ENCODE data around the gene FFAR2.
"Not testable (repeated sequence)": the region's sequence is repeated elsewhere in the genome, so short reads cannot be mapped to it uniquely, and the experiment has no call there.

The FFAR2 gene

DNA sequence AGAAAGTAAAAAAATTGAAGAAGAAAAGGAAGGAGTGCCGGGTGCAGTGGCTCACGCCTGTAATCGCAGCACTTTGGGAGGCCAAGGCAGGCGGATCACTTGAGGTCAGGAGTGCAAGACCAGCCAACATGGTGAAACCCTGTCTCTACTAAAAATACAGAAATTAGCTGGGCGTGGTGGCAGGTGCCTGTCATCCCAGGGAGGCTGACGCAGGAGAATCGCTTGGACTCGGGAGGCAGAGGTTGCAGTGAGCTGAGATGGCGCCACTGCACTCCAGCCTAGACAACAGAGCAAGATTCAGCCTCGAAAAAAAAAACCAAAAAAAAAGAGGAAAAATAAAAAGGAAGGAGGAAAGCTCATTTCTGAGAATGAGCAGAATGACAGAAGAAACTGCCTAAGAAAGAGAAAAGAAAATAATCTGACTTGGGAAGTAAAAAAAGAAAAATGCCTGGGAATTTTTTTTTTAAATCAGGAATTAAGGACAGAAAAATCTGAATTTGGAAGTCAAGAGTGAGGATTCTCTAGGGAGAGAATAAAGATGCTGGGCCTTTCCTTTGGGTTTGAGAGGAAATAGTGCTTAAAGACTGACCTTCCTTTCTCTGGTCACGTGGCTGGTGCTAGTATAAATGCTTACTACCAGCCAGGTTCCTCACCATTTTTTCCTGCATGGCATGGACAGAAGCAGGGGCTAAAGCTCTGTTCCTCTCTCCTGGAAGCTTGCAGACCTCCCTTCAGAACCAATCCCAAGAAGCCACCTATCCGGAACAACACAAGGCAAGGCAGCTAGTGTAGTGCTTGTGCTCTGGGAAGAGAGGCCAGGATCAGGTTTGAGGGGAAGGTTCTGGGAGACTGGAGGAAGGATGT is at the start of gene FFAR2:
Gene FFAR2, plus strand, starts transcription at position 652 of the 864 bp plus-strand sequence. CDS start 1,458 bp downstream, outside the sequence.
- DNase-seq, result no peak

DNA sequence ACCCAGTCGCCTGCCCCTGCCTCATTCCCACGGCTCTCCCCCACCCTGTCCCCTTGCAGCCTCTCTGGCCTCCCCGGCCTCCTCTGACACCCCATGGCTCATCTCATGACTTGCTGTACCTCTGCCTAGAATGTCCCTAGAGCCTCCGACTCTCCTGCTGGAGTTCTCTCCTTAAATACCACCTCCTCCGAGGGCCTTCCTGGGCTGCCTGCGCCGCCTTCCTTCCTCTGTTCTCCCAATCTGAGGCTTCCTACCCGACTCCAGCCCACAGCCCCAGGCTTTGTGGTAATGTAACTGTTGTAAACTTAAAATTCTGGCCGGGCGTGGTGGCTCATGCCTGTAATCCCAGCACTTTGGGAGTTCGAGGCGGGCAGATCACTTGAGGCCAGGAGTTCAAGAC is 49.5 kb upstream of the FFAR2 start:
- no peak for DNase-seq

DNA sequence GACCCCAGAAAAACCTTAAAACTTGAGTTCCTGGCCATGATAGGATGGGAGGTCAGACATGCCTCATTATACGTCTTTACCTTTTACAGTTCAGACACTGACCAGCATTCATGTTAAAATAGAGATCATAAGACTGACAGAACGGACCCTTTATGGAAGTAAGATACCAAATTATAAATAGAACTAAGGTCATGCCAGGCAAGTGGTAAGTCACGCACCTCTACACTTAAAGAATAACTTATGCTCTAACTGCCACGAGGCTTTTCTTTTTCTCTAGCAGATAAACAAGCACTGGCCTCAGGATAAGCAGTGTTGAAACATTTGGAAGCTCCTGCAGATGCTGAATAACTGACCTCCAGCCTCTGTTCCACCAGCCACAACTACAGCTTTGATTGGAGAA is 48.8 kb upstream of the FFAR2 start:
- DNase-seq, result no peak

DNA sequence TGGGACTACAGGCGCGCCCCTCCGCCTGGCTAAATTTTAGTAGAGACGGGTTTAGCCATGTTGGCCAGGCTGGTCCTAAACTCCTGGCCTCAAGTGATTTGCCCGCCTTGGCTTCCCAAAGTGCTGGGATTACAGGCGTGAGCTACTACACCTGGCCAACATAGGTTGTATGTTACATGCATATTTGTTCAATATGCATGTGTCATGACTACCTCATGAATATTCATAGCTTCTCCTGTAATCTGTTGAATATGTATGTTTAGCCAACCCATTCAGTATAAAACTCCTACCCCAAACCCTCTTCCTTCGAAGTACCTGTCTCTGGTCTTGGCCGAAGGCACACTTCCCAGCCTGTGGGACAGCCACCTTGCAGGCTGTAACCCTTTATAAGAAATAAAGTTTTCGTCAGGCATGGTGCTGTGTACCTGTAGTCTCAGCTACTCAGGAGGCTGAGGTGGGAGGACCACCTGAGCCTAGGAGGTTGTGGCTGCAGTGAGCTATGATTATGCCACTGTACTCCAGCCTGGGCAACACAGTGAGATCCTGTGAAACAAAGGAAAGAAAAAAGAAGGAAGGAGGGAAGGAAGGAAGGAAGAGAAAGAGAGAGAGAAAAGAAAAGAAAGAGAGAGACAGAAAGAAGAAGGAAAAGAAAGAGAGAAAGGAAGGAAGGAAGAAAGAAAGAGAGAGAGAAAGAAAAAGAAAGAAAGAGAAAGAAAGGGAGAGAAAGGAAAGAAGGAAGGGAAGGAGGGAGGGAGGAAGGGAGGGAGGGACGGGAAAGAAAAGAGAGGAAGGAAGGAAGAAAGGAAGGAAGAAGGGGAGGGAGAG is 47.9 kb upstream of the FFAR2 start:
- no peak for DNase-seq

DNA sequence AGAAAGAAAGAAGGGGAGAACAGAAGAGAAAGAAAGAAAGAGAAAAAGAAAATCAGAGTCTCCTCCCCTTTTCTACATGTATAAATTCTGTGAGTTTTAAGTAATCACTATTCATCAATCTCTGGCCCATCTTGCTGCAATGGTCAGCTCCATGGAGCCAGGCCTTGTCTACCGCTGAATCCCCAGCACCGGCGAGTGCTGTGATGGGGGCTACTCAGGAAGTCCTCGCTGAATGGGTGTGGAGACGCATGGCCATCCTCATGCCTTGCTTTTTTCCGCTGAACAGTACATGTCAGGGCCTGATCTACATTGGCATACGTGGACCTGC is 47.3 kb upstream of the FFAR2 start:
- DNase-seq, result no peak

DNA sequence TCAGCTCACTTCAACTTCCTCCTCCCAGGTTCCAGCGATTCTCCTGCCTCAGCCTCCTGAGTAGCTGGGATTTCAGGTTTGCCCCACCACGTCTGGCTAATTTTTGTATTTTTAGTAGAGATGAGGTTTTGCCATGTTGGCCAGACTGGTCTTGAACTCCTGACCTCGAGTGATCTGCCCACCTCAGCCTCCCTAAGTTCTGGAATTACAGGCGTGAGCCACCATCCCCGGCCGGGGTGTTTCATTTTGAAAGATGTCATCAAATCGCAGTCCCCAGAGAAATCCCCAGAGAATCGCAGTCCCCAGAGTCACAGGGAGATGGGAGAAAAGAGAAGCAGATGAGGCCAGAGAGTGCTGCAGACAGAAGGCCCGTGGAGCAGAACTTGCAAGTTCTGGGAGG is 46.6 kb upstream of the FFAR2 start:
- DNase-seq, result not testable (repeated sequence)

DNA sequence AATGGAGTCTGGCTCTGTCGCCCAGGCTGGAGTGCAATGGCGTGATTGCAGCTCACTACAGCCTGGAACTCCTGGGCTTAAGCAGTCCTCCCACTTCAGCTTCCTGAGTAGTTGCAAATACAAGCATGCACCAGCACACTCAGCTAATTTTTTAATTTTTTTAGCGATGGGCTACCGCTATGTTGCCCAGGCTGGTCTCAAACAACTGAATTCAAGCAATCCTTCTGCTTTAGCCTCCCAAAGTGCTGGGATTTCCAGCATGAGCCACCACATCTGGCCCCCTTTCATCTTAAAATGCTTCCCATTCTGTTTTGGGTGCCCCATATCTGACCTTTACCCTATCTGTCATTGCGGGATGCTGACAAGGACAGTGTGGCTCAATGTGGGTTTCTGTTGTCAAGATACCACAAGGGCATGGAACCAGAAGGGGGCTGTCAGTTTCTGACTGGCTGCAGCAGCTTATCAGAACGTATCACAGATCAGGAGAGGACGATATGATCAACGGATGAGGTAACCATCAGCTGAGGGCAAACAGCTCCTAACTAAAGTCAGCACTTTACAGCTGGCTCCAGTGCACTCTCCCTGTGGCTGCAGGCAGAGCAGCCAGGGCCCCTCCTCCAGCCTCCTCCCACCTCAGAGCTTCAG is 44.8 kb upstream of the FFAR2 start:
- DNase-seq, result no peak

DNA sequence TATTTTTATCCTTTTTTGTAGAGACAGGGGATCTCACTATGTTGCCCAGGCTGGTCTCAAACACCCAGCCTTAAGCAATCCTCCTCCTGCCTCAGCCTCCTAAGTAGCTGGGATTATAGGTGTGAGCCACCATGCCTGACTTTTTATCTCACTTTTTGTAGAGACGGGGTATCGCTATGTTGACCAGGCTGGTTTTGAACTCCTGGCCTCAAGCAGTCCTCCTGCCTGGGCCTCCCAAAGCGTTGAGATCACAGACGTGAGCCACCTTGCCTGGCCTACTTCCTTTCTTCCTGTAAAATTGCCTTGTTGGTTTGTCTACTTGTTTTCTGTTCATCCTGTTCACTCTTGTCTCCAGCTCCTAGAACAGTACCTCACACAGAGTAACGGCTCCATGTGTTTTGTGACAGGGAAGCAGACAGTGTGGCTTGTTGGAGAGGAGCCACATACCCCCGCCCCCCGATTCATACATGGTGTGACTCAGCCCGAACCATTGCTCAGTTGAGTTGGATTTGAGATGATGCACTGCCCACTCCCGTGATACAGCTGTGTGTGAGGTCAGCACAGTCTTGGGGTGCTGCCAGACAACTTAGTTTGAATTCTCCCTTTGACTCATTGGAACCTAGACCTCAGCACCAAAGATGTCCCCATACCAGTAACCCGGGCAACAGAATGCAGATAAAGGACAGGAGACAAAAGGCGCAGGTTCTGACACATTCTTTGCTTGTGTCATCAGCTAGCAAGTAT is 43.0 kb upstream of the FFAR2 start:
- no peak for DNase-seq

DNA sequence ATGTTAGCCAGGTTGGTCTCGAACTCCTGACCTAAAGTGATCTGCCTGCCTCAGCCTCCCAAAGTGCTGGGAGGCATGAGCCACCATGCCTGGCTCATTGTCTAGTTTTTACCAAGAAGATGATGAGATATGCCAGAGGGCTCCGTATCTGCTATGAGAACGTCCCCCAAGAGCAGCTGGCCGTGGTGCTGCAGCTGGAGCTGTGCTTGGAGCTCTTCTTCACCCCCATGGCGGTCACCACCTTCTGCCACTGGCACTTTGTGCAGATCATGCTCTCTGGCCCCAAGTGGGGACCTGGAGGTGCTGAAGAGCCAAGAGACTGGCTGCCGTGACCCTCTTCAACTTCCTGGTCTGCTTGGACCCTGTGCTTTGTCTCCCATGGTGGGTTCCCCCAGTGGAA is 40.4 kb upstream of the FFAR2 start:
- DNase-seq, result no peak

DNA sequence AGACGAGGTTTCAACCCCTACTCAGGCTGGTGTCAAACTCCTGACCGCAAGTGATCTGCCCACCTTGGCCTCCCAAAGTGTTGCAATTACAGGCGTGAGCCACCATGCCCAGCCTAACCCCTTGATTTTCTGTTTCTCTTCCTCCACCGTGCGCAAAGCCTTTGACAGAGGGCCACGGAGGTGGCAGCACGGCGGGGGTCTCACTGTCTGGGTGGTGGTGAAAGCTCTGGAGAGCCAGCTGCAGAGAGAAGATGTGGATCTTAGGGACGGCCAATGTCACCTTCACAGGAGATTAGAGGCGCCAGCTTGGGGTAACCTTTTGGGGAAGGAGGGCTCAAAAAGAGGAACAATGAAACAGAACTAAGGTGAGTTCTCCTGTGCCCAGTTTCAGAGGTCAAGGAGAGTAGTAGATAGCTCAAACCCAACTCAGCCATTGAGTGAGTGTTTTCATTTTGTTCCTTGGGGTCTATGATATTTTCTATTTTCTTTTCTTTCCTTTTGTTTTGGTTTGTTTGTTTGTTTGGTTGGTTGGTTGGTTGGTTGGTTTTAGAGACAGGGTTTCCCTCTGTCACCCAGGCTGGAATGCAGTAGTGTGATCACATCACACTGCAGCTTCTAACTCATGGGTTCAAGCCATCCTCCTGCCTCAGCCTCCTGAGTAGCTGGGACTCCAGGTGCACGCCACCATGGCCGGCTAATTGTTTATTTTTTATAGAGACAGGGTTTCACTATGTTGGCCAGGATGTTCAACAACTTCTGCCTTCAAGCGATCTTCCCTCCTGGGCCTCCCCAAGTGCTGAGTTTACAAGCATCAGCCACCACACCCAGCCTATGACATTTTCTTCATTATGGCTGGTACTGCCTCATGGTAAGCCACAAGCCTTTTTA is 39.5 kb upstream of the FFAR2 start:
- no peak for DNase-seq

DNA sequence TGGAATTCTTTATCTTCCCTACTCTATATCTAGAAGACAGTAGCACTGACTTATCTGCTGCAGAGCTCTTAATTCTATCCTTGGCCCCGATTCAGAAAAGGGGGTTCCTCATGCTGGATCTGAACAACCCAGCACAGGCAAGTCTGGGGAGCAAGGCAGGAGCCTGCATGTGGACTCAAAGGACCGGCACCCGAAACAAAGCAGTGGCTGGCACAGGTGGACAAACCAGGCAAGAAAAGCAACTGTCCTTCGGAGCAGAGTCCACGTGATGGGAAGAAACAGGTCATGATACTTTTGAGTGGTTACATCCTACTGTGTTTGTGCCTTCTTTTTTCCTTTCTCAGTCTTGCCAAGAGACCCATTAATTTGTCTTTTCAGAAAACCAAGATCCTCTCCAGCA is 38.9 kb upstream of the FFAR2 start:
- DNase-seq, result no peak

DNA sequence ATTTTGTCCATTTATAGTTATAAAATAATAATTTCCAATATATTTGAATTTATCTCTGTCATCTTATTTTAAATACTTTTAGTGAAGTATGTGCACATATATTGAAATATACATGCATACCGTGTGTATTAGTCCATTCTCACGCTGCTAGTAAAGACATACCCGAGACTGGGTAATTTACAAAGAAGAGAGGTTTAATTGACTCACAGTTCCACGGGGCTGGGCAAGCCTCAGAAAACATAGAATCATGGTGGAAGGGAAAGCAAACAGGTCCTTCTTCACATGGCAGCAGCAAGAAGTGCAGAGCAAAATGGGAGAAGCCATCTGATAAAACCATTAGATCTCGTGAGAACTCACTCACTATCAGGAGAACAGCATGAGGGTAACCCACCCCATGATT is 37.6 kb upstream of the FFAR2 start:
- DNase-seq, result no peak

DNA sequence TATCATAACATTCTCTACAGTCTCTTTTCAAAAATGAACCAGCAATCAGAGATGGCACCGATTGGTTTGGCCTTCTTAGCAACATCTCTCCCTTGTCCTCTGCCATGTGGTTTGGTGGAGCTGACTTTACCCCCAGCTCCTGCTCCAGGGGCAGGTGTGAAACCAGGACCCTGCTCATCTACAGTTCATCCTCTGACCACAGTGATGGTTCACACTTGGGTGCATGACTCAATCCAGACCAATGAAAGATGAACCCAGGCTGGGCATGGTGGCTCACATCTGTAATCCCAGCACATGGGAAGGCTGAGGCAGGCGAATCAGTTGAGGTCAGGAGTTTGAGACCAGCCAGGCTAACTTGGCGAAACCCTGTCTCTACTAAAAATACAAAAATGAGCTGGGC is 33.6 kb upstream of the FFAR2 start:
- no peak for DNase-seq

DNA sequence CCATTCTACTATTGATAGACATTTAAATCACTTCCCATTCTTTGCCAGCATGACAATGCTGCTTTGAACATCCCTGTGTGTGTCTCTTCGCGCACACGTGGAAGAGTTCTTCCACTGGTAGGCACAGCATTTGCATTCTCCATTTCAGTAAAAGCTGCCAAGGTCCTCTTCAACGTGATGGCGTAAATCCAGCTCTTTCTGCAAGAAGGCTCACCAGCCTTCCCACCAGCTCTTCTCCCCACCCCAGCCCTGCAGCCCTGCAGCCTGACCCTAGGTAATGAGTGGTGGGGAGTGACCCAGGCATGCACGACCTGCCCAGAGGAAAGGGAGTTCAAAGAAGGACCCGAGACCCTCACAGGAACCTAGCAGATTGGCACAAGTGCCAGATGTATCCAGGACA is 31.7 kb upstream of the FFAR2 start:
- DNase-seq, result no peak

DNA sequence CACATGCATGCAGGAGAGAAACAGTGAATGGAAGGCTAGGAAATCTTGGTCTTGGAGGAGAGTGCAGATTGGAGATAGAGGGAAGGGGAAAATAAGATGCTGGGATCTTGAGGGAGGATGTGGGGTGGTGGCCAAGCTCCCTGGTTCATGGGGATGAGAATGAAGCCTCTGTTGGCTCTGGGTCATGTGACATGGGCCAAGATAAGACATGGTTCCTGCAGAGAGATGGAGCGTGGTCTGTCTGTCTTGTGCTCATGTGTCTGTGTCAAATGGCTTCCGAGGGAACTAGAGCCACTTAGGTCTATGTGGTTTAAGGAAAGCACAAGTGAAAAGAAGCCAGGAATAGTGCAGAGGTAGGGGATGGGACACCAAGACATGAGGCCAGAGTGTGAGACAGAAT is 30.8 kb upstream of the FFAR2 start:
- DNase-seq, result no peak

DNA sequence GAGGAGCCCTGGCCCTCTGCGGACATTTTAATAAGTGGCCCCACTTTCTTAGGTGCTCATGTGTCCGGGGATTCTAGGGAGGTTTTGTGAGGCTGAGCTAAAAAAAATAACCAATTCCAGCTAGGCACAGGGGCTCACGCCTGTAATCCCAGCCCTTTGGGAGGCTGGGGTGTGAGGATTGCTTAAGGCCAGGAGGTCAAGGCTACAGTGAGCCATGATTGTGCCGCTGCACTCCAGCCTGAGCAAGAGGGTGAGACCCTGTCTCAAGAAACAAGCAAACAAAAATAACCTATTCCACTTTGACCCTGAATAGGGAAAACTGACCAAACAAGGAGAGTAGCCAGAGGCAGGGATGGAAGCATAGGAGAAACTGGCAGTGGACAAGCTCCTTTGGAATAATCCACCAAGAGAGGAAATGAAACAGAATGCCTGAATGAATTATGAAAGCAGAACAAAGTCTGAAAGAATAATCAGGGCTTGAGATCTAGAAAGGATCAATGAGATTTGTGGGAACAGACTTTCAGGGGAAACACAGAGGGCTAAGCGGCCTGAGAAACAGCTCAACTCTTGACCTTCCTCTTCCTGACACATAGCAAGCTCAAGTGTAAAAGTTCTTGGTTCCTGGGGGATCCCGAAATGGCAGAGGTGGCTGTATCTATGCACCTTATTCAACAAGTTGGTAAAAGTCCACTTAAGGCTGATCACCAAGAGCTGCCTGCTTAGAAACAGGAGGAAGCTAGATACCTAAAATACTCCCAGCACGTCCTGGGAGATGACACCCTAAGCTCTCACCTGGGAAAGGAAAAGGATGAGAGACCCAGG is 30.1 kb upstream of the FFAR2 start:
- no peak for DNase-seq

DNA sequence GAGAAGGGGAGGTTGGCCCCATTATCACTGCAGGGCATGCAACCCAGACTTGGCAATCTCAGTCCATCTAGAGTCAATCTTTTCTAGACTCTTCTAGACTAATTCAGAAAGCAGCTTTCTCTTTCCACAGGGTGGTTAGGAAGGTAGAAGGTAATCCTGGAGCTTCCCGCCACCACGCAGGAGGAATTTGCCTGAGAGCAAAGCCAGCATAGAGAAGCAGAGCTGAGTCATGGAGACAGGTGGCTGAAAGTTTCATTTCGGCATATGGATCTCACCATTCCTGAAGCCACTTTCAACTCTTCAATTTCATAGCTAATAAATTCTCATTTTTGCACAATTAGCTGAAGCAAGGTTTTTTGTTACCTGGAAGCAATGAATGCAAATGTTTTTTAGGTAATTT is 29.0 kb upstream of the FFAR2 start:
- DNase-seq, result no peak

DNA sequence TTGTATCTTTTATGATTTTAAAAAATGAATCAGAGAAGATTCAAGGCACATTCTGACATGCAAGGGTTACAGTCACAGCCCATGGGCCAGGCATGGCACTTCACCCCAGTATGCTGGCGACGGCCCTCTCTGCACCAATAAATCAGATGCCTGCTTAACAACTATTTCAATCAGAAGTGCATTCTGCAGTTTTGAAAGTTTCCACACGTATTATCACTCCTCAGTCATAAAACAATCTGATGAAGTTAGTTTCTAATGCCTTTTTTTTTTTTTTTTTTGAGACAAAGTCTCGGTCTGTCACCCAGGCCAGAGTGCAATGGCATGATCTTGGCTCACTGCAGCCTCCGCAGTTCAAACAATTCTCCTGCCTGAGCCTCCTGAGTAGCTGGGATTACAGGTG is 28.3 kb upstream of the FFAR2 start:
- no peak for DNase-seq

DNA sequence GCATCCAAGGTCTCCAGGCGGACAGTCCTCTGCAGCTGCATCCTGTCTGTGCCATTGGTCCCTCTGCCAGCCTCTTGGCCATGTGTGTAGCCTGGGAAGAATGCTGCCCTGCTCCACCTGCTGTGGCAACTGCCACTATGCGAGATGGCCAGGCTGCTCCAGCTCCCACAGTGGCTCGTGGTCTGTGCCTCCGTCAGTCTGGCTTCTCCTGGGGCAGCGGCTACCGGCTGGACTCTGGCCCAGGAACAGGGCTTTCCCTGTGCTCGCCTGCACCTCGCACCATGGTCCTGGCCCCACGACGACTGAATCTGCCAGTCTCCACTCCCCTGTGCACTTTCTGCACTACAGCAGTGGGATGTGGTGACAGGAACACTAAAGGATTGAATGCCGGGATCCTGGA is 26.7 kb upstream of the FFAR2 start:
- no peak for DNase-seq

DNA sequence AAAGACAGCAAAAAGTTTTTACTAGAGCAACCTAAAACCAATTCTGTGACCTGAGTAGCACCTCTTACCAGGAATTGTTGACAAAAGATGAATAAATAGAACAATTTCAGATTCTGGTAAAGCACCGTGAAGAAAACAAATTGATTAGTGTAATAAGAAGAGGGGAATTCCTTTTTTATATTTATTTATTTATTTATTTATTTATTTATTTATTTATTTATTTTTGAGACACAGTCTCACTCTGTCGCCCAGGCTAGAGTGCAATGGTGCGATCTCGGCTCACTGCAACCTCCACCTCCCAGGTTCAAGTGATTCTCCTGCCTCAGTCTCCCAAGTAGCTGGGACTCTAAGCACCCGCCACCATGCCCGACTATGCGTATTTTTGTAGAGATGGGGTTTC is 24.7 kb upstream of the FFAR2 start:
- not testable (repeated sequence) for DNase-seq

DNA sequence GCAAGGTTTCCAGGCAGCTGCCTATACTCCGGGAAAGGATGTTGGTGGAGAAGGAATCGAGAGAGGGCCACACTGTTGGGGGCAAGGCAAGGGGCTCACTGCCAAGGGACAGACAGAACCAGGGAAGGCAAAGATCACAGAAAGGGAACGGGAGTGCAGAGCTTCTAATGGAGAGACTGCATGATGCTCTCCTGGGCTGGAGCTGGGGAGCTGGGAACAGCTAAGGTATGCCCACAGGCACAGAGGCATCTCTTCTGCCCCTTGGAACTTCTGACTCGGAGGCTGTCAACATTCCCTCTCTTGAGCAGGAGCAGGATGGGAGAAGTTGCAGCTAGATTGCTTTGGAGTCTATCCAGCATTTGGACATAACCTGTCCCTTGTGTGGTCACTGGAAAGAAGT is 22.4 kb upstream of the FFAR2 start:
- DNase-seq, result no peak

Data from DMS 273 treated with DMSO at 0.1 percent for 48 hours (cell line).